ENCODE measurements around the gene SHISAL2A. TPM values are rescaled to one million over a fixed set of nuclear protein-coding genes. Genes with fewer than 3 reads are reported as not detected.

SHISAL2A gene
- polyA plus RNA-seq, 1 donor (not counting 4 experiments of a cell fraction or from before 2014, with no cell fraction given), result 0.04 TPM

DNA sequence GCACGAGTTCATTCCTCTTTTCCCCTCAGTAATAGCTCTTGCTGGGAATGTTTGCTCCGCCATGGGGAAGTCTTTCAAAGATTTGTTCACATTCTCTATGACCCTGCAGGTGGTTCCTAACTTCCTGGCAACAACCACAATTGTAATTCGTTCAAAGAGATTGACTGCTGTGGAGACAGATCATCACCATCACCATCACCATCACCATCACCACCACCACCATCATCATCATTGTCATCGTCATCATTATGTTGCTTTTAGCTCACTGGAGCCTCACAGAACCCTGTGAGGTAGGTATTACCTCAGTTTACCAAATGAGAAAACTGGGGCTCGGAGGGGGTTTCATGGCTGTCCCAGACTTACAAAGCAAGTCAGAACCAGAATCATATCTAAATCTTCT is 34.3 kb downstream of the SHISAL2A start:
- Histone ChIP-seq H3K9me3 (ENCODE audit: control insufficient read depth, low read depth, low read length) (no peaks in the 10 kb centered on the region), H4K20me1 (ENCODE audit: control insufficient read depth, extremely low read depth, insufficient read depth, low read length) (no peaks in the 10 kb centered on the region), H3K9me1 (ENCODE audit: control insufficient read depth, extremely low read depth, insufficient read depth, low read length) (no peaks in the 10 kb centered on the region), H3K4me2 (ENCODE audit: control insufficient read depth, extremely low read depth, insufficient read depth, low read depth, low read length) (no peak overlapping the region), H3K9ac (ENCODE audit: control insufficient read depth, extremely low read depth, insufficient read depth, low read length) (no peak overlapping the region), H3K4me3 (ENCODE audit: control insufficient read depth in 2 of 3, extremely low read depth in 1 of 3, insufficient read depth in 2 of 3, low read depth in 1 of 3, low read length in 3 of 3) (no peak overlapping the region), H3K4me1 (ENCODE audit: control insufficient read depth, extremely low read depth, insufficient read depth, low read length) (peaks cover 53% of the 10 kb centered on the region), H2AFZ (ENCODE audit: control insufficient read depth, low read length) (no peak overlapping the region), H3K79me2 (ENCODE audit: control insufficient read depth, insufficient read depth, low read length) (no peaks in the 10 kb centered on the region), H3K36me3 (ENCODE audit: control insufficient read depth in 2 of 2, extremely low read depth in 1 of 2, insufficient read depth in 2 of 2, low read length in 2 of 2) (no peaks in the 10 kb centered on the region), H3K27me3 (ENCODE audit: control insufficient read depth, extremely low read depth, insufficient read depth, low read length) (no peaks in the 10 kb centered on the region), H3K27ac (ENCODE audit: control insufficient read depth, insufficient read depth, low read length) (no peak overlapping the region)
- DNase-seq (ENCODE audit: low read depth, low spot score), result no peak
- FAIRE-seq, result no peak
- TF ChIP-seq EZH2 (IDR thresholded peaks at IDR 0.05; ENCODE audit: low read length), result no peak
- dilution Hi-C loops (cut with MboI; ENCODE audit: extremely low pct_ligation_motif_present, low sequenced_read_pairs), result no loop called here

DNA sequence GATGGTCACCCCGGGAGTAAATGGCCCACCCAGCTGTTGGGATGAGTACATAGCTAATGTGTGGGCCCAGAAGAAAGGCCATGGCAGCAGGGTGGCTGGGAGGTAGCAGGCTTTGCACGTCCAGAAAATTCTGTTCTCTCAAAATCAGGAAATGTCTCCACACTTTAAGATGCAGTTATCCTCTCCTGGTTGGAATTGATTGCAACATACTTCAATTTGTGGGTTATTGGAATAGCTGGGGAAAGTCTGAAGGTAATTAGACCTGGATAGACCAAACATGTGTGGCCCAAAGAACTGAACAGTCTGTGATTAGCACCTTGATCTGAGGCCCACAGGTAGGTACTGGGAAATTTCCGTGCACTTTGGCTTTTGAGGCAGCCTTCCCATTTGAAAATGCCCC is 35.0 kb downstream of the SHISAL2A start:
- Histone ChIP-seq H3K9me1 (ENCODE audit: control insufficient read depth, extremely low read depth, insufficient read depth, low read length) (no peaks in the 10 kb centered on the region), H3K4me2 (ENCODE audit: control insufficient read depth, extremely low read depth, insufficient read depth, low read depth, low read length) (no peak overlapping the region), H3K79me2 (ENCODE audit: control insufficient read depth, insufficient read depth, low read length) (no peaks in the 10 kb centered on the region), H3K9me3 (ENCODE audit: control insufficient read depth, low read depth, low read length) (no peaks in the 10 kb centered on the region), H3K36me3 (ENCODE audit: control insufficient read depth in 2 of 2, extremely low read depth in 1 of 2, insufficient read depth in 2 of 2, low read length in 2 of 2) (no peaks in the 10 kb centered on the region), H4K20me1 (ENCODE audit: control insufficient read depth, extremely low read depth, insufficient read depth, low read length) (no peaks in the 10 kb centered on the region), H2AFZ (ENCODE audit: control insufficient read depth, low read length) (no peak overlapping the region), H3K4me3 (ENCODE audit: control insufficient read depth in 2 of 3, extremely low read depth in 1 of 3, insufficient read depth in 2 of 3, low read depth in 1 of 3, low read length in 3 of 3) (no peak overlapping the region), H3K4me1 (ENCODE audit: control insufficient read depth, extremely low read depth, insufficient read depth, low read length) (peaks cover 50% of the 10 kb centered on the region), H3K27me3 (ENCODE audit: control insufficient read depth, extremely low read depth, insufficient read depth, low read length) (no peaks in the 10 kb centered on the region), H3K9ac (ENCODE audit: control insufficient read depth, extremely low read depth, insufficient read depth, low read length) (no peak overlapping the region), H3K27ac (ENCODE audit: control insufficient read depth, insufficient read depth, low read length) (no peak overlapping the region)
- TF ChIP-seq, protein P1, sequence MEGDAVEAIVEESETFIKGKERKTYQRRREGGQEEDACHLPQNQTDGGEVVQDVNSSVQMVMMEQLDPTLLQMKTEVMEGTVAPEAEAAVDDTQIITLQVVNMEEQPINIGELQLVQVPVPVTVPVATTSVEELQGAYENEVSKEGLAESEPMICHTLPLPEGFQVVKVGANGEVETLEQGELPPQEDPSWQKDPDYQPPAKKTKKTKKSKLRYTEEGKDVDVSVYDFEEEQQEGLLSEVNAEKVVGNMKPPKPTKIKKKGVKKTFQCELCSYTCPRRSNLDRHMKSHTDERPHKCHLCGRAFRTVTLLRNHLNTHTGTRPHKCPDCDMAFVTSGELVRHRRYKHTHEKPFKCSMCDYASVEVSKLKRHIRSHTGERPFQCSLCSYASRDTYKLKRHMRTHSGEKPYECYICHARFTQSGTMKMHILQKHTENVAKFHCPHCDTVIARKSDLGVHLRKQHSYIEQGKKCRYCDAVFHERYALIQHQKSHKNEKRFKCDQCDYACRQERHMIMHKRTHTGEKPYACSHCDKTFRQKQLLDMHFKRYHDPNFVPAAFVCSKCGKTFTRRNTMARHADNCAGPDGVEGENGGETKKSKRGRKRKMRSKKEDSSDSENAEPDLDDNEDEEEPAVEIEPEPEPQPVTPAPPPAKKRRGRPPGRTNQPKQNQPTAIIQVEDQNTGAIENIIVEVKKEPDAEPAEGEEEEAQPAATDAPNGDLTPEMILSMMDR (optimal IDR thresholded peaks at IDR 0.05 in 1 of 3, IDR thresholded peaks at IDR 0.05 in 1 of 3, conservative IDR thresholded peaks at IDR 0.05 in 1 of 3; ENCODE audit: extremely low read depth in 1 of 3, insufficient read depth in 2 of 3, low read length in 3 of 3), result no peak
- no peak for TF ChIP-seq EZH2 (IDR thresholded peaks at IDR 0.05; ENCODE audit: low read length)
- FAIRE-seq (no peak), DNase-seq (ENCODE audit: low read depth, low spot score) (no peak)
- dilution Hi-C loops (cut with MboI; ENCODE audit: extremely low pct_ligation_motif_present, low sequenced_read_pairs), result no loop called here

DNA sequence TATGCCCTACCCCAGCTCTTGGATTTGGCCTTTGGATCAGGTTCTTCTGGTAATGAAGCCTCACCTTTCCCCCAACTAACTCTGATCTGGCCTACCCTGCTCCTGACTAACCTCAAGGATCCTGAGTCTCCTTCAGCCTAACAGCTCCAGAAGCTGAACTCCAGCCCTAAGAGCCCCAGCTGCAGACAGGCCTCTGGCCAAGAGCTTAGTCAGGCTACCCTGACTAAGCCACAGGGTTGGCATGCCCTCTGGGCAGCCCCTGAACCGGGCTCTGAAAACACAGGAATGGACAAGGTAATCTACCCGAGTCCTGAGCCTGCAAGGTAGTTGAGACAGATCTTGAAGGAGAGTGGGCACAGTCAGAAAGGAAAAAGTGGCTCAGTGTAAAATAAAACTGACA is 35.7 kb downstream of the SHISAL2A start:
- DNase-seq (ENCODE audit: low read depth, low spot score), result no peak
- dilution Hi-C loops (cut with MboI; ENCODE audit: extremely low pct_ligation_motif_present, low sequenced_read_pairs), result no loop called here
- TF ChIP-seq EZH2 (IDR thresholded peaks at IDR 0.05; ENCODE audit: low read length), result no peak
- TF ChIP-seq, protein P1 (optimal IDR thresholded peaks at IDR 0.05 in 1 of 3, IDR thresholded peaks at IDR 0.05 in 1 of 3, conservative IDR thresholded peaks at IDR 0.05 in 1 of 3; ENCODE audit: extremely low read depth in 1 of 3, insufficient read depth in 2 of 3, low read length in 3 of 3), result no peak
- Histone ChIP-seq H4K20me1 (ENCODE audit: control insufficient read depth, extremely low read depth, insufficient read depth, low read length) (no peaks in the 10 kb centered on the region), H3K4me1 (ENCODE audit: control insufficient read depth, extremely low read depth, insufficient read depth, low read length) (peaks cover 49% of the 10 kb centered on the region), H2AFZ (ENCODE audit: control insufficient read depth, low read length) (no peak overlapping the region), H3K79me2 (ENCODE audit: control insufficient read depth, insufficient read depth, low read length) (no peaks in the 10 kb centered on the region), H3K9me3 (ENCODE audit: control insufficient read depth, low read depth, low read length) (no peaks in the 10 kb centered on the region), H3K4me2 (ENCODE audit: control insufficient read depth, extremely low read depth, insufficient read depth, low read depth, low read length) (peak overlapping the region; percentile 23), H3K36me3 (ENCODE audit: control insufficient read depth in 2 of 2, extremely low read depth in 1 of 2, insufficient read depth in 2 of 2, low read length in 2 of 2) (no peaks in the 10 kb centered on the region), H3K27me3 (ENCODE audit: control insufficient read depth, extremely low read depth, insufficient read depth, low read length) (no peaks in the 10 kb centered on the region), H3K9me1 (ENCODE audit: control insufficient read depth, extremely low read depth, insufficient read depth, low read length) (no peaks in the 10 kb centered on the region), H3K9ac (ENCODE audit: control insufficient read depth, extremely low read depth, insufficient read depth, low read length) (no peak overlapping the region), H3K27ac (ENCODE audit: control insufficient read depth, insufficient read depth, low read length) (no peak overlapping the region), H3K4me3 (ENCODE audit: control insufficient read depth in 2 of 3, extremely low read depth in 1 of 3, insufficient read depth in 2 of 3, low read depth in 1 of 3, low read length in 3 of 3) (no peak overlapping the region)
- FAIRE-seq, result peak; percentile 64
